GM21515 (cell line): Measurements from ENCODE around the gene ARHGAP45.
A peak's percentile ranks its signal among the peaks of the same experiment; 100 is the strongest.

Experiments used
- ATAC-seq: cut with Tn5 transposase; IDR thresholded peaks from one replicate; pipeline ENCODE4 v1.9.1; 2021; ENCODE audit not compliant: unreplicated experiment

Gene ARHGAP45

DNA sequence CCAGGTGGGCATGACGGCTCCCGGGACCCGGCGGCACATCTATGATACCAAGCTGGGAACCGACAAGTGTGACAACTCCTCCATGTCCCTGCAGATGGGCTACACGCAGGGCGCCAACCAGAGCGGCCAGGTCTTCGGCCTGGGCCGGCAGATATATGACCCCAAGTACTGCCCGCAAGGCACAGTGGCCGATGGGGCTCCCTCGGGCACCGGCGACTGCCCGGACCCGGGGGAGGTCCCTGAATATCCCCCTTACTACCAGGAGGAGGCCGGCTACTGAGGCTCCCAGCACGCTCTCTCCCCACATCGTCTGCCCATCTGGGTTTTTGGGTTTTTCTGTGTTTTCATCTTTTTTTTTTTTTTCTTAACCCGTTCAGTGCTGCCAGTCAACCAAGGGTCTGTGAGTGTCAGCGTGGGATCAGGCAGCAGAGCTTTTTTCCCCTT is 29.3 kb upstream of the ARHGAP45 start:
- ATAC-seq: no peak

DNA sequence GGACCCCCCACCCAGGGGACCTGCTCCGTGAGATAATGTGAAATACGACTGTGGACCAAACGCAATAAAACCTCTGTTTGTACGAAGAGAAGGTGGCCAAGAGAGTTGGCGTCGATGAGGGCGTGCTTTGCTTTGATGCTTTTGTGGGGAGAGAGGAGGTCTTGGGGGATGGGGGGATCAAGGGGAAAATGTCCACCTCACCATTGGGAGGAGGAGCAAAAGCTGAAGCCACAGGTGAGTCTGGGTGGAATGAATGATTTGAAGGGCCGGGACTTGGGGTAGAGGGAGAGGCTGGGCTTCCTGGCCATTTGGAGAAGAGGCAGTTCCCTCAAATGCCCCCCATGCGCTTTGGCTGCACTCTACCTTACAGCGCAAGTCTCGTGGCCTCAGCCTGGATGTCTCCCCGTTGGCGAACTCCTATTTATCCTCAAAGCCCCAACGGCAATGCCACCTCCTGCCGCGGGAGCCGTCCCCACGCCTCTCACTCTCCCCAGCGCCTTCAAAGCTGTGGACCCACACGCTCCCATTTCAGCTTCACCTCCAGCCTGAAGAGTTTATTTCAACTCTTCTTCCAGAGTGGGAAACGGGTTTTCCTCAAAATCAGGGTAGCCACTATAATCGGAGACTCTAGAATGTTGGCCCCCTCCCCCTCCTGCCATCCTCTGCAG is 27.9 kb upstream of the ARHGAP45 start:
- no peak for ATAC-seq

DNA sequence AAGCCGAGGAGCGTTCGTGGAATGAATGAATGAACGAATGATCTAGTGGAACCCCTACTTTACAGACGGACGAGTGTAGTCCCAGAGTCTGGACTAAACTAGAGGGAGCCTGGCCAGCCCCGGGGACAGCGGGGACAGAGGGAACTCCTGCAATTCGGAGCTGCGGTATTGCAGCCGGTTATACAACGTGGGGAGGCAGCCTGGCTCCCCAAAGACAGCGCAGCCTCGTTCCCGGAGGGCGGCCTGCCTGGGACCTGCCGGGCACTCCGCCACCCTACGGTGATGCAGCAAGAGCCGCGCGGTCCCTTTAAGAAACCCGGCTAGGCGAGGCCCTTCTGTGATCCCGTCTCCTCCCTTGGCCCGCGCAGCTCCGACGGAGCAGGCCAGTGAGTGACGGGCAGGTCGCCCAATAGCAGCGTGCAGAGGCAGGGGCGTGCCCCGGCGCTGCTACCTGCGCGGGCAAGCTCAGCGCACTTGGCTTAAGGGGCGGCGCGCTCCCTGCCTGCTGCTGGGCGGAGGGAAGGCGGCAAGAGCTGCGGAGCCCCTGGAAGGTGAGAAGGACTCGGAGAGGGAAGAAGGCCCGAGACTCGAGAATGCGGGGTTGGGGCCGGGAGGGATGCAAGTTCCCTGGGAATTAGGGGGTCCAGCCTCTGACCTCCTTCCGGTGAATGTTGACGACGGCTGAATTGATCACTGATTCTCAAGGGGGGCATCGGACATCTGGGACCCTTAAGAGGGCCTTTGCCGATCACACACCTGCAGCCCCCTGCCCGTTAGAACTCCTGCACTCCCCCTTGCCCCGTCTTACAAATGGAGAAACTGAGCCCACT is 27.1 kb upstream of the ARHGAP45 start, which contains the start of gene ABCA7:
TSS of gene ABCA7 (plus strand) at position 462 of the 830 bp plus-strand sequence. CDS start 1,255 bp downstream, outside the sequence.
- ATAC-seq: peak; percentile 66

DNA sequence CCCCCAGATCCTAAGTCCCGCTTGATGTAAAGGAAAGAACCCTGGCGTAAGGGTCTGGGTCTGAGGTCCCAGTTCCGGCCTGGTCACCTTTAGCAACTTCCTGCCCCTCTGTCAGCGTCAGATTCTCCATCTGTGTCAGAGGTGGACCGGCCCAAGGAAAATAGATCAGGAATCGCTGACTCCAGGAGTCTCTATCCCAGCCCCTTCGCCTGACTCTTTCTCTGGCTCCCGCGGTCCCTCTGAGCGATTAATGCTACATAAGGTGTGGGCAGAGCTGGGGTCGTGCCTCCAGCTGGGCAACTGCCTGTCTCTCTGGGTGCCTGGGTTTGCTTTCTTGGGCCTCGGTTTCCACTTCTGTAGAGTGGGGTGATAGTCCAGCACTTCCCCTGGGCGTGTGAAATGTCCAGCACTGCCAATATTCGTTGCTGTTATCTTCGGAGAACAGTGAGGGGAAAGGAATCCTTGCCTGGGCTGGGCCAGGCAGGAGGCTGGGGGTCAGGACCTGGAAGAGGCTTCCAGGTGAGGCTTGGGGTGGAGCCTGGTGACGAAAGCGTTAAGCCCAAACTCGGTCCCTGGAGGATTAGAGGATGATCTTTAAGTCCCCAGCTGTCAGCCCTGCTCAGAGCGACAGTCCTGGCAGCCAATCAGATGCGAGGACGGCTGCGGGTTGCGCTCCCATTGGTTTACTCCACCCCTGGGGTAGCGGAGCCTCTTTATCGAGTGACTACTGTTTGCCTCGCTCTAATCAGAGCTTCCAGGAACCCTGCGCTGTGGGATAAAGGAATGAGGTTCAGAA is 26.3 kb upstream of the ARHGAP45 start:
- ATAC-seq: peak; percentile 40

DNA sequence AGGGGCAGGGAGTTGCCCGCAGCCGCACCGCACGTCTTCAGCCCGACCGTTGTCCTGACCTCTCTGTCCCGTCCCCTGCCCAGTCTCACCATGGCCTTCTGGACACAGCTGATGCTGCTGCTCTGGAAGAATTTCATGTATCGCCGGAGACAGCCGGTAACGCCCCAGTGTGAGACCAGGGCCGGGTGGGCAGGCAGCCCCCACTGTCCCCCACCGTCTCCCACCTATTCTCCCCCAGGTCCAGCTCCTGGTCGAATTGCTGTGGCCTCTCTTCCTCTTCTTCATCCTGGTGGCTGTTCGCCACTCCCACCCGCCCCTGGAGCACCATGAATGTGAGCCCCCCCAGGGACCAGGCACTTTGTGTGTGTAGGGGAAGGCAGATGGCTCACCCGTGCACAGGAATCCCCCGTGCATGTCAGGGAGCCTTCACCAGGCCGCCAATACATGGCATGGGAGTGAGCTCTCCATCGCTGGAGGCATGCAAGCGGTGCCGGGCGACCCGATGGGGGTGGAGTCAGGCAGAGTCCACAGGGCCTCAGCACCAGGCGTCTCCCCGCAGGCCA is 25.6 kb upstream of the ARHGAP45 start:
- no peak for ATAC-seq

DNA sequence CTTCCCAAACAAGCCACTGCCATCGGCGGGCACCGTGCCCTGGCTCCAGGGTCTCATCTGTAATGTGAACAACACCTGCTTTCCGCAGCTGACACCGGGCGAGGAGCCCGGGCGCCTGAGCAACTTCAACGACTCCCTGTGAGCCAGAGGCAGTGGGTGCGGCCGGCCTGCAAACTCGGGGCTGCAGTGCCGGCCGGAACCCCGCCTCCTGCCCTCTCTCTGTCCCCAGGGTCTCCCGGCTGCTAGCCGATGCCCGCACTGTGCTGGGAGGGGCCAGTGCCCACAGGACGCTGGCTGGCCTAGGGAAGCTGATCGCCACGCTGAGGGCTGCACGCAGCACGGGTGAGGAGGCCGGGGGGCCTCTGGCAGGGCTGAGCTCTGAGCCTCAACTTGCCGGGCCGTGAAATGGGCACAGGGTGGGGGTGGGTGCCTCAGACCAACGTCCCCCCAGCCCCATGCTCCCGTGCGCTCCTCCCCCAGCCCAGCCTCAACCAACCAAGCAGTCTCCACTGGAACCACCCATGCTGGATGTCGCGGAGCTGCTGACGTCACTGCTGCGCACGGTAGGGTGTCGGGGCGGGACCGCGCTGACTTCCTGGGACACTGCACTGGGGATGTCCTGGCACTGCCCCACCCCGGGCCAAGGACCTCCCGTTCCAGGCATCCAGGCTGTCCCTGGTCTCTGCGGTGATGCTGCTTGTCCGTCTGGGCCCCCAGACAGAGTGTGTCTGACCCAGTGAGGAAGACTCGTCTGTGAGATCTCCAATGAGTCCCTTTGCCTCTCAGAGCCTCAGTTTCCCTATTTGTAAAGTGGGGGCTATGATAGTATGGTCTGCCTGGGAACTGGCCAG is 24.9 kb upstream of the ARHGAP45 start:
- ATAC-seq: no peak

DNA sequence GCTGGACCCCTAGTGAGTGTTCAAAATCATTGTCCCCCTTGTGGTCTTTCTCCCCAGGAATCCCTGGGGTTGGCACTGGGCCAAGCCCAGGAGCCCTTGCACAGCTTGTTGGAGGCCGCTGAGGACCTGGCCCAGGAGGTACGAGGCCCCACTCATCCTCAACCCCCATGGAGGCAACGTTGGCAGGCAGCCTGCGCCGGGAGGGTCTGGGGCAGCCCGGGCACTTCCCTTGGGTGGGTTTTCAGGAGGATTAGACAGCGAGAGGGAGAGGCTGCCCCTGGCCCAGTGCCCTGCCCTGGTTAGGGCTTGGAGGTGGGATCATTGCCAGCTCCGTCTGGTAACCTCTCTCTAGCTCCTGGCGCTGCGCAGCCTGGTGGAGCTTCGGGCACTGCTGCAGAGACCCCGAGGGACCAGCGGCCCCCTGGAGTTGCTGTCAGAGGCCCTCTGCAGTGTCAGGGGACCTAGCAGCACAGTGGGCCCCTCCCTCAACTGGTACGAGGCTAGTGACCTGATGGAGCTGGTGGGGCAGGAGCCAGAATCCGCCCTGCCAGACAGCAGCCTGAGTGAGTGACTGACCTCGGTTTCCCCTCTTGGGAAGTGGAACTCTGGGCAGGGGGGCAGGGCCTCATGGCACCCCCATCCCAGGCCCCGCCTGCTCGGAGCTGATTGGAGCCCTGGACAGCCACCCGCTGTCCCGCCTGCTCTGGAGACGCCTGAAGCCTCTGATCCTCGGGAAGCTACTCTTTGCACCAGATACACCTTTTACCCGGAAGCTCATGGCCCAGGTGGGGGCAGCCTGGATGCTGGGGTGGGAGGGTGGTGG is 24.1 kb upstream of the ARHGAP45 start:
- no peak for ATAC-seq

DNA sequence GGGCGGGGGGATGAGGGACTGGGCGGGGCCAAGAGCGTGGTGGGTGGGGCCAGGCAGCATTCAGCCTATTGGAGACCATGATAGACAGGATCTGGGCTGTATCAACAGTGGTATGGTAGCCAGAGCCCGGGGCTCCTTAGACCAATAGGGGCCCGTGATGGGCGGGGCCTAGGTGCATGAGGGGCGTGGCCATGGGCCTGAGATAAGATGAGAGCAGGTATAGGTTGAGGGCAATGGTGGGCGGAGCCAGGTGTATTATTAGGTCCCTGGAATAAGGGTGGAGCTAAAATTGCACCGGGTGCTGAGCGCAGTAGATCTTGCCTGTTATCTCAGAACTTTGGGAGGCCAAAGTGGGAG is 21.7 kb upstream of the ARHGAP45 start:
- ATAC-seq: no peak

DNA sequence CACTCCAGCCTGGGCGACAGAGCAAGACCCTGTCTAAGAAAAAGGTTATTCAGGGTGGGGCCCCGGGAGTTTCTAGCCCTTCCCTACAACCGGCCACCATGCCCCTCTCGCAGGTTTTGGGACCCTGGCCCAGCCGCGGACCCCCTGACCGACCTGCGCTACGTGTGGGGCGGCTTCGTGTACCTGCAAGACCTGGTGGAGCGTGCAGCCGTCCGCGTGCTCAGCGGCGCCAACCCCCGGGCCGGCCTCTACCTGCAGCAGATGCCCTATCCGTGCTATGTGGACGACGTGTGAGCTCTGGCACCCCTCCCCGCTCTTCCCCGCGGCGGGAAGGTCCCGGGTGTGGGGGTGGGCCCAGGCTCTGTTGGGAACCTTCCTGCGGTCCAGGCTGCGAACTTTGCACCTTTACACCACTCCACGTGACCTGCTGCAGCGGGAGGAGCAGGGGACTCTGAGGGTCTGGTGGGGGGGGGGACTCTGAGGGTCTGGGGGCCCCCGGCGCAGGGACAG is 20.8 kb upstream of the ARHGAP45 start:
- ATAC-seq: no peak

DNA sequence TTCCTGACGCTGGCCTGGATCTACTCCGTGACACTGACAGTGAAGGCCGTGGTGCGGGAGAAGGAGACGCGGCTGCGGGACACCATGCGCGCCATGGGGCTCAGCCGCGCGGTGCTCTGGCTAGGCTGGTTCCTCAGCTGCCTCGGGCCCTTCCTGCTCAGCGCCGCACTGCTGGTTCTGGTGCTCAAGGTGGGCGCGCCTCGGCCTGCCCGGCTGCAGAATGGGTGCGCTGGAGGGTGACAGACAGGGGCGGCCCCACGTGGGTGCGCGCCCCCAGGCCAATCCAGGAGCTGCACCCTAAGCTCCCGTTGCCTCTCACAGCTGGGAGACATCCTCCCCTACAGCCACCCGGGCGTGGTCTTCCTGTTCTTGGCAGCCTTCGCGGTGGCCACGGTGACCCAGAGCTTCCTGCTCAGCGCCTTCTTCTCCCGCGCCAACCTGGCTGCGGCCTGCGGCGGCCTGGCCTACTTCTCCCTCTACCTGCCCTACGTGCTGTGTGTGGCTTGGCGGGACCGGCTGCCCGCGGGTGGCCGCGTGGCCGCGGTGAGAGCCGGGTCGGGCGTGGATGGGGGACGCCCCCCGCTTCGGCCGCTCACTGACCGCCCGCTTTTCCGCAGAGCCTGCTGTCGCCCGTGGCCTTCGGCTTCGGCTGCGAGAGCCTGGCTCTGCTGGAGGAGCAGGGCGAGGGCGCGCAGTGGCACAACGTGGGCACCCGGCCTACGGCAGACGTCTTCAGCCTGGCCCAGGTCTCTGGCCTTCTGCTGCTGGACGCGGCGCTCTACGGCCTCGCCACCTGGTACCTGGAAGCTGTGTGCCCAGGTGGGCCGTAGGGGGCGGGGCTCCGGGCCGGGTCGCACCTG is 19.9 kb upstream of the ARHGAP45 start:
- ATAC-seq: no peak

DNA sequence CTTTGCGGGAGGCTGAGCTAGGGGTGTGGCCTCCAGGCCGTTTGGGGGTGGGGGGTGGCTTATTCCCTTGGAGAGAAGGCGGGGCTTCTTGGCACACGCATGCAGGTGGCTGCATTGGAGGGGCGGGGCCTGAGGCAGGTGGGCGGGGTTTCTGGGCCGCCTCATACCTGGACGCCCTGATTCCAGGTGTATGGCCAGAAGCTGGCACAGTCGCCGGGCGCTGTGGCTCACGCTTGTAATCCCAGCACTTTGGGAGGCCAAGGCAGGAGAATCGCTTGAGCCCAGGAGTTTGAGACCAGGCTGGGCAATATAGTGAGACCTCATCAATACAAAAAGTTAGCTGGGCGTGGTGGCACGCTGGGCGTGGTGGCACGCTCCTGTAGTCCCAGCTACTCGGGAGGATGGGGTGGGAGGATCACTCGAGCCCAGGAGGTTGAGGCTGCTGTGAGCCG is 19.2 kb upstream of the ARHGAP45 start:
- no peak for ATAC-seq

DNA sequence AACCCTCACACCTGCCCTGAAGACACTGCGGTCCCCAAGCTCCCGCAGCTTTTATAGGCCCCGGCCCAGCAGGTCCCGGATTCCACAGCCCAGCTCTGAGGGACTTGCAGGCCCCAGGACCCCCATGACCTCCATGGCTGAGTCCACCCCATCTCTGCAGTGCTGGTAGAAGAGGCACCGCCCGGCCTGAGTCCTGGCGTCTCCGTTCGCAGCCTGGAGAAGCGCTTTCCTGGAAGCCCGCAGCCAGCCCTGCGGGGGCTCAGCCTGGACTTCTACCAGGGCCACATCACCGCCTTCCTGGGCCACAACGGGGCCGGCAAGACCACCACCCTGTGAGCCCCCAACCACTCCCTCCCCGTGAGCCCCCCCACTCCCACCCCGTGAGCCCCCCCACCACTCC is 17.9 kb upstream of the ARHGAP45 start:
- ATAC-seq: no peak

DNA sequence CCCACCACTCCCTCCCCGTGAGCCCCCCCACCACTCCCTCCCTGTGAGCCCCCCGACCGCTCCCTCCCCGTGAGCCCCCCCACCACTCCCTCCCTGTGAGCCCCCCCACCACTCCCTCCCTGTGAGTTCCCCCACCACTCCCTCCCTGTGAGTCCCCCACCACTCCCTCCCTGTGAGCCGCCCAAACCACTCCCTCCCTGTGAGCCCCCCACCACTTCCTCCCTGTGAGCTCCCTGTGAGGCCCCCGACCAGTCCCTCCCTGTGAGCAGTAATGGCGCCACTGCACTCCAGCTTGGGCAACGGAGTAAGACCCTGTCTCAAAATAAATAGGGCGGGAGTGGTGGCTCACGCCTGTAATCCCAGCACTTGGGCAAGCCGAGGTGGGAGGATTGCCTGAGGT is 17.2 kb upstream of the ARHGAP45 start:
- ATAC-seq: no peak

DNA sequence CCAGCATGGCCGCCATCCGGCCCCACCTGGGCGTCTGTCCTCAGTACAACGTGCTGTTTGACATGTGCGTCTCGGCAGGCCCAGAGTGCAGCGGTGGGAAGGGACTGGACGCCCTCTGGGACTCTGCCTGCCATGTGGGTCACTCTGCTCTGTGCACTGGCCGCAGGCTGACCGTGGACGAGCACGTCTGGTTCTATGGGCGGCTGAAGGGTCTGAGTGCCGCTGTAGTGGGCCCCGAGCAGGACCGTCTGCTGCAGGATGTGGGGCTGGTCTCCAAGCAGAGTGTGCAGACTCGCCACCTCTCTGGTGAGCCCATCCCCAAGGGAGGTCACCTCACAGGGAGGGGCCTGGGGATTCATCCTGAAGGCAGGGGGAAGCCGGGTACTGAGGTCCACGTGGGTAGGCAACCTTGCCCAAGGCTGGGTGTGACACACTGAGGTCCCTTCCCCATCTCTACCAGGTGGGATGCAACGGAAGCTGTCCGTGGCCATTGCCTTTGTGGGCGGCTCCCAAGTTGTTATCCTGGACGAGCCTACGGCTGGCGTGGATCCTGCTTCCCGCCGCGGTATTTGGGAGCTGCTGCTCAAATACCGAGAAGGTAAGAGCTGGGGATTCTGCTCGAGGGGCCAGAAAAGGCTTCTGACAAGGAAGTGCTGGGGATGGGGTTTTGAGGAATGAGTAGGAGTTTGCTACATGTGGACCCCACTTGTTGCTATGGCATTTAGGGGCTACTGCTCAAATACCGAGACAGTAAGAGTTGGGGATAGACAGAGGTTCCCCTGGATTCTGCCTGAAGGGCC is 15.8 kb upstream of the ARHGAP45 start:
- no peak for ATAC-seq

DNA sequence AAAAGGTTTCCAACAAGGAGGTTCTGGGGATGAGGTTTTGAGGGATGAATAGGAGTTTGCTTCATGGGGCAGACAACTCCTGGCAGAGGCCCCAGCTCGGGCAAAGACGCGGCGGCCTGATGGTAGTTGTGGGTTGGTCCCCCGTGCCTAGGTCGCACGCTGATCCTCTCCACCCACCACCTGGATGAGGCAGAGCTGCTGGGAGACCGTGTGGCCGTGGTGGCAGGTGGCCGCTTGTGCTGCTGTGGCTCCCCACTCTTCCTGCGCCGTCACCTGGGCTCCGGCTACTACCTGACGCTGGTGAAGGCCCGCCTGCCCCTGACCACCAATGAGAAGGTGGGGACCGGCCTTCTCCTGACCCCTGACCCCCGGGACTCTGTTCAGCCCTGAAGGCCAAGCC is 15.2 kb upstream of the ARHGAP45 start:
- no peak for ATAC-seq

DNA sequence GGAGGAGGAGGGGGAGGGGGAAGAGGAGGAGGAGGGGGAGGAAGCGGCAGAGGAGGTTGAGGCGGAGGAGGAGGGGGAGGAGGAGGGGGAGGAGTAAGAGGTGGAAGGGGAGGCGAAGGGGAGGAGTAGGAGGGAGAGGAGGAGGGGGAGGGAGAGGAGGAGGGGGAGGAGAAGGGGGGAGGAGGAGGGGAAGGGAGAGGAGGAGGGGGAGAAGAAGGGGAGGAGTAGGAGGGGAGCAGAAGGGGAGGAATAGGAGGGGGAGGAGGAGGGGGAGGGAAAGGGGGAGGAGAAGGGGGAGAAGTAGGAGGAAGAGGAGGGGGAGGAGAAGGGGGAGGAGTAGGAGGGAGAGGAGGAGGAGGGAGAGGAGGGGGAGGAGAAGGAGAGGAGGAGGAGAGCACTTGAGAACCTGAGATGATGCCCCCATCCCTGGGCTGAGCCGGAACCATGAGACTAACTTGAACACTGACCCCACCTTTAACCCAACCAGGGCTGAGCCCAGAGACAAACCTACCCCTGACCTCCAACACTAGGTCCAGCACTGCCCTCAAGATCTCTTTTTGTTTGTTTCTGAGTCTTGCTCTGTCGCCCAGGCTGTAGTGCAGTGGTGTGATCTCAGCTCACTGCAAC is 14.5 kb upstream of the ARHGAP45 start:
- ATAC-seq: no peak
